GM21786 (cell line): ENCODE data around the gene APLNR.

Source experiments
- ATAC-seq: cut with Tn5 transposase; IDR thresholded peaks from one replicate; pipeline ENCODE4 v1.9.1; 2021; ENCODE audit not compliant: unreplicated experiment

The APLNR gene

DNA sequence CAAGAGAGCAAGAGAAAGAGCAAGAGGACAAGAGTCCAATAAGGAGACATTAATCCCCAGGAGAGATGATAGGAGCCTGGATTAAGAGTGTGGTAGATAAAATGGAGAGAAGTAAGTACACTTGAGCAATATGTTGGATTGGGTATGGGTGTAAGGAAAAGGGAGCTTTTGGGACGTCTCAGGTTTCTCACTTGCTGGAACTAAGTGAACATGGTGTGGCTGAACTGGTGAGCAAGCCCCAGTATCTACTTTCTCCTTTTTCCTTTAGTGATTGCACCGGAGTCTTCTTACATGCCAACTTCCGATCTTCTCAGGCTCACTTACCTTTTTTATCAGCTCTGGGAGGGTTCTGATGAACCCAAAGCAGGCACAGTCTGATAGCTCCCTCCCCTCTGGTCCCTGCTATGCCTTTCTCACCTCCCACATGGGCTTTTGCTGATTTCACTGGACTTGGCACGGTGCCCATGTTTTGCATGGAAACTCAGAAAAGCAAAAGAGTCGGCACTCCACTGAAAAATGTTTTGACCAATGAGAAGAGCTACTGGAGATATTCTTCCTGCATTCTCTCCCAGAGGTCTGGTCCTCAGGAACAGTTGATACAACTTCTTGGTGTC lies 14.5 kb upstream of the APLNR start:
- no peak for ATAC-seq

DNA sequence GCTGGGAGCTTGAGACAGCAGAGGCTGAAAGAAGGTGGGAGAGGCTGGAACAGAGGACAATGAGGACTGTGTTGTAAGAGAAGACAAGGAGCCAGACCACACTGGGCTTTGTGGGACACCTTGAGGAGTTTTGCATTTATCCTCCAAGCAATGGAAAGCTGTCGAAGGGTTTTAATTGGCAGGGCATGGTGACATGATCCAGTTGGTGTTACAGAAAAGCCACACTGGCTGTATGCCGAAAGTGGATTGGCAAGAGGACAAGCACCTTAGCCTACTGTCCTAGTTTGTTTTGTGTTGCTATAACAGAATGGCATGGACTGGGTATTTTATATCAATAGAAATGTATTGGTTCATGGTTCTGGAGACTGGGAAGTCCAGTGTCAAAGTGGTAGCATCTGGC lies 14.0 kb upstream of the APLNR start:
- no peak for ATAC-seq

- ATAC-seq = peak; percentile 61
These were observed 12.6 kb upstream of the APLNR start for GRCh38 chr11:57249384-57250319.

DNA sequence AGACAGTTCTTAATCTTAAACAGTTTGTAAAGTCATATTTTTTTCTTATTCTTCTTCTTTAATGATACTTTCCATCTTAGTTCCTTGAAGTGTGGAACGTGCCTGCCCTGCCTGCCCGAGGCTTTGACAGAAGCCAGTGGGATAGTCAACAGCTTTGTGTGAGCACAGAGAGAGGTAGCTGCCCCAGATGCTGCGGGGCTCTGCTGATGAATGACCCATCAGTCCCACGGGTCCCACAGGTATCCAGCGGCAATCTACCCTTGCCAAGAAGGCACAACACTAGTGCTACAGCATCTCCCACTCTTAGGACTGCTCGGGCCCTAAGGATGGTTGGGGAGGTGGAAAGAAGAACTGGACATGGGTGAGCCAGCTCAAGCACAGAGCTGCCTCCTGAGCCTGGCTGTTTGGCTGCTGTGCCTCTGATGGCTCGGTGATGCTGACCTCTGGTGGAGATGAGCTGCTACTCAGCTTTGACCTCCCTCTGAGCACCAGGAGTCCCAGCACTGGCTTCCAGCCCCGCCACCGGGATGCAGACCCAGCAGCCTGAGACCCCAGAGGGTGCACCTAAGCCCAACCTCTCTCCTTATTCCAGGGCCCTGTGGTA lies 11.8 kb upstream of the APLNR start:
- ATAC-seq = peak; percentile 47

- ATAC-seq = no peak
These were observed 7.9 kb upstream of the APLNR start for GRCh38 chr11:57244911-57245310.

DNA sequence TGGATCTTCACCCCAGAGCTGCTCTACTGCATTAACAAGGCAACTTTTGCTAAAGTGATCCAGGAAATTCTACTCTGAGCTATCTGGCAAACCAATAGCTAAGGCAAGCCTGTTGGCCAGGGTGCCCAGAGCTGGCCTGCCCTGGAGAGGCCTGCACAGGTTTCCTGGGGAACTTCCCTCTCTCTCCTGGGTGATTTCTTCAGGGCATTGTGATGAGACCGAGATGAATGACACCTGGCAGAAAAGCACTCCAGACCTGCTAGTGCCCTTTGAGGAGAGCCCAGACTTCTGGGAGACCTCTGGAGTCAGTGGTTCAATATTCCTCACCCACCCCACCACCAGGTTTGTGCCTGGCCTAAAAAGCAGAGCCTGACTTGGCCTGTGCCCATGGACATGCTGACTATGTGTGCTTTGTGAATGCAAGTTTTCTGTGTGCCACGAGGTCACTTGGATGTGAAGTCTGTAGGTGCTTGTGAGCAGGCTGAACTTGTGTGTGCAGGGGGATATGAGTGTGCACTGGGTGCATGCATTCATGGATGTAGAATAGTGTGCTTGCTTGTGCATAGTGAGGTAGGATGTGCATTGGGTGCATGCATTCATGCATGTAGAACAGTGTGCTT lies 4.4 kb upstream of the APLNR start:
- ATAC-seq = no peak

DNA sequence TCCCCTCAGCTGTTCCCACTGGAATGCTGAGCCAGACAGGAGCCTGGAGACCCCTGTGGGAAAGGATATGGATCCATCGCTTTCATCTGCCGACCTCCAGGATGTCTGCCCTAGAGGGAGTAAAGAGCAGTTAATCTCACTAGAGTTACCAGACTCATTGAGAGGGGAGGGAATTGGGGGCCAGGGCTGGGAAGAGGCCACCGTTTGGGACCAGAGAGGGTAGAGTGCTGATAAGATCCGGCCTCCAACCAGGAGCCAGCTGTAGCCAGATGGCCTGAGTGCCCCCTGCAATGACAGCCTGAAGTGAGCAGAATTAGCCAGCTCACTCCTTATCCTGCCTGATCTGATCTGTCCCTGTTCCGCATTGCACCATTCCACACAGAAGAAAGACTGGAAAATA lies 3.7 kb upstream of the APLNR start:
- ATAC-seq = no peak

GRCh38 chr11:57240007-57240406 lies 3.0 kb upstream of the APLNR start:
- no peak for ATAC-seq

GRCh38 chr11:57239348-57239747 lies 2.3 kb upstream of the APLNR start:
- no peak for ATAC-seq

DNA sequence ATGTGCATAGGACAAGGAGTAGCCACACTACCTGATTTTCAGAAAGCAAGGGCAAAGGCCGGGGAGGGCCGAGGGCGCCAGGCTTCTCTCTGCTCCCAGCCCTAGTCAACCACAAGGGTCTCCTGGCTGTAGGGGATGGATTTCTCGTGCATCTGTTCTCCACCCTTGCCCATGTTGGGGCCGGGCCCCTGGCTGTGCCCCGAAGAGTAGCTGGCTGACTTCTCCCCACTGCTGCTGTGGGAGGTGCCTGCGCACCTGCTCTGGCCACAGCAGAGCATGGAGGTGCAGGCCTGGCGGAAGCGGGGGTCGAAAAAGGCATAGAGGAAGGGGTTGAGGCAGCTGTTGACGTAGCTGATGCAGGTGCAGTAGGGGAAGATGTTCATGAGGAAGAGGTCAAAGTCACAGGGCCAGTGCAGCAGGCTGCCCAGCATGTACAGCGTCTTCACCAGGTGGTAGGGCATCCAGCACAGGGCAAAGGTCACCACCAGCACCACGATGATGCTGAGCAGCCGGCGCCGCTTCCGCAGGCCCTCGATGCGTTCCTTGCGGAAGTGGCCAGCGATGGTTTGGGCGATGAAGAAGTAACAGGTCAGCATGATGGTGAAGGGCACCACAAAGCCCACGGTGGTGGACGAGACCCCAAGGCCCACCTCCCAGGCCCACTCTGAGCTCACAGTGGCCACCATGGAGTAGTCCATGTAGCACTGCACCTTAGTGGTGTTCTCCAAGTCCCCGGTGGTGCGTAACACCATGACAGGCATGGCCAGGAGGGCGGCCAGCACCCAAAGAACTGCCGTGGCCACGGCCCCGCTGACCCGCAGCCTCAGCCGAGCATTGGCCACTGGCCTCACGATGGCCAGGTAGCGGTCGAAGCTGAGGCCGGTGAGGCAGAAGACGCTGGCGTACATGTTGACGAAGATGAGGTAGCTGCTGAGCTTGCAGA lies 1.0 kb downstream of the APLNR start:
- no peak for ATAC-seq

GRCh38 chr11:57233702-57234101 lies 3.3 kb downstream of the APLNR start:
- no peak for ATAC-seq

DNA sequence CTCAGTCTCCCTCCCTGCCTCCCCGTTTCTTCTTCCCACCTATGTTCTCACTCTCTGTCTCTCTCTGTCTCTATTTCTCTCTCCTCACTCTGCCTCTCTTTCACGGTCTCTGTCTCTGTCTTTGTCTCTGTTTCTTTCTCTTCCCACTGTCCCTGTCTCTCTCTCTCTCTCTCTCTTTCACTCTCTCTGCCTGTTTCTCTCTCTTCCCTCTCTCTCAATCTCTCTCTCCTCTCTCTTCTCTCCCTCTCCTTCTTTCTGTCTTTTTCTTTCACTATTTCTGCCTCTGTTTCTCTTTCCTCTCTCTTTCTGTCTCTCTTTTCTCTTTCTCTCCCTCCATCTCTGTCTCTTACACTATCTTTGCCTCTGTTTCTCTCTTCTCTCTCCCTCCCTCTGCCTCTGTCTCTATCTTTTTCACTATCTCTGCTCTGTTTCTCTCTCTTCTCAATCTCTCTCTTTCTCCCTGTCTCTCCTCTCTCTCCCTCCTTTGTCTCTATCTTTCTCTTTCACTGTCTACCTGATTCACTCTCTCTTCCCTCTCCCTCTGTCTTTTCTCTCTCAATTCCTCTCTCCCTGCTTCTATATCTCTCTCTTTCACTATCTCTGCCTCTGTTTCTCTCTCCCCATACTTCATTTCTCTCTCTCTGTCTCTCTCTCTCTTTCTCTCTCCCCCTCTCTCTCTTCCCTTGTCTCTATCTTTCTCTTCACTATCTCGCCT lies 5.4 kb downstream of the APLNR start:
- ATAC-seq = no peak

- ATAC-seq = no peak
These were observed 6.1 kb downstream of the APLNR start for GRCh38 chr11:57230791-57231538.

- no peak for ATAC-seq
These were observed 6.7 kb downstream of the APLNR start for GRCh38 chr11:57230316-57230715.

DNA sequence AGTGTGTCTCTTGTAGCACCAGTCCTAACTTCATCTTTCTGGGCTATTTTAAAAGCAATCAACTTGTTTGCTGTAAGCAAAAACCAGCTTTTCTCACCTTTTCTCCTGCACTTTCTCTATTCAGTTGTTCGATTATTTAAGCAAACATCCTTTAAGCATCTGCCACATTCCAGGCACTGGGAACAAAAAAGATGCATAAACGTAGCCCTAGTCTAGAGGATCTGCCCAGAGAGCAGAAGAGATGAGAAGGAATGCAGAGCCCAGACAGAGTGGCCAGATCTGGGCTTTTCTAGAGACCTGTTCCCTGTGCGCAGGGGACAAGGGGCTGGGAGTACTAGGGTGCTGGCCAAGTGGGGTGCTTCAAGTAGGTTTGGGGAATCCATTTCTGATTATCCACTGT lies 8.4 kb downstream of the APLNR start:
- ATAC-seq = no peak

- ATAC-seq = no peak
These were observed 12.5 kb downstream of the APLNR start for GRCh38 chr11:57224537-57224936.

DNA sequence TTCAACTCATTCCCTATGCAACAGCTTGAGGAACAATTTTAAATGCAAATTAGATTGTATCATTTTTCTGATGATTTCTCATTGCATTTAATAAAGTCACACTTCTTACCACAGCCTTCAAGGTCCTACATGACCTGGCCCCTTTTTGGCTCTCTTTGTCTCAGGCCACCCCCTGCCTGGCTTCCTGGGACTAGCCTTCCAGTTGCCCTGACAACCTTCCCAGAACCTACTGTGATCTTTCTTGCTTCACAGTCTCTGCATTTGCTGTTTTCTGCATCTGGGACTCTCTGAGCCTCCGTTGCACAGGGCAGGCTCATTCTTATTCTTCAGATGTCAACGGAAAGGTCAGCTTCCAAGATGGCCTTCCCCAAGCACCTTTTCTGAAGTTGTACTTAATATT lies 12.9 kb downstream of the APLNR start:
- ATAC-seq = no peak

- no peak for ATAC-seq
These were observed 13.4 kb downstream of the APLNR start for GRCh38 chr11:57223601-57224000.

- no peak for ATAC-seq
These were observed 14.8 kb downstream of the APLNR start for GRCh38 chr11:57222239-57222638.
